Esophagus (tissue), 2 donors: ENCODE measurements around the gene WDPCP. TPM values are rescaled to one million over a fixed set of nuclear protein-coding genes. Genes with fewer than 3 reads are reported as not detected.
"Not testable (repeated sequence)": the region's sequence is repeated elsewhere in the genome, so short reads cannot be mapped to it uniquely, and the experiment has no call there.

Source experiments
- H3K27ac ChIP-seq, 2 donors: one replicate each; pipeline ENCODE4 v1.5.1; 2013; ENCODE audit warnings: low read depth in 2 of 2, mild to moderate bottlenecking in 2 of 2, inconsistent platforms in 1 of 2, low read length in 1 of 2, moderate library complexity in 1 of 2
- H3K27me3 ChIP-seq, 2 donors: one replicate each; pipeline ENCODE4 v1.6.1; 2013; ENCODE audit warnings: low read length in 2 of 2, control low read depth in 1 of 2, mild to moderate bottlenecking in 1 of 2; ENCODE audit not compliant: insufficient read depth in 2 of 2, control insufficient read depth in 1 of 2
- H3K36me3 ChIP-seq, 2 donors: one replicate each; pipeline ENCODE4 v1.6.1; 2013; ENCODE audit warnings: low read length in 1 of 2; ENCODE audit not compliant: control insufficient read depth in 2 of 2, insufficient read depth in 2 of 2
- H3K4me1 ChIP-seq, 2 donors: one replicate each; pipeline ENCODE4 v1.6.1; 2013; ENCODE audit warnings: low read length in 1 of 2; ENCODE audit not compliant: control insufficient read depth in 2 of 2, insufficient read depth in 2 of 2
- H3K4me3 ChIP-seq, 2 donors: one replicate each; pipeline ENCODE4 v1.5.1; 2013; ENCODE audit warnings: low read length in 2 of 2, mild to moderate bottlenecking in 2 of 2, low read depth in 1 of 2, moderate library complexity in 1 of 2
- H3K9me3 ChIP-seq, 2 donors: one replicate each; pipeline ENCODE4 v1.6.1; 2013; ENCODE audit warnings: mild to moderate bottlenecking in 2 of 2, low read depth in 1 of 2, low read length in 1 of 2, moderate library complexity in 1 of 2; ENCODE audit not compliant: control insufficient read depth in 2 of 2, insufficient read depth in 1 of 2
- WGBS, 2 donors: extraction: QIAGEN DNeasy Blood & Tissue Kit; methylation state at CpG; one replicate each; pipeline ENCODE4 v1.1.7; 2013; 5-methylcytosine and 5-hydroxymethylcytosine counted together
- polyA plus RNA-seq, 2 donors: library from polyadenylated mRNA; stranded (reverse); fragments of 200-250 nt; gene quantifications; one replicate each; pipeline ENCODE4 v1.2.3, GENCODE V29; 2013
- donor health status: healthy with polysubstance abuse.
- donor health status: Bipolar disorder and iron deficiency.

Gene WDPCP
- polyA plus RNA-seq, 2 donors: 0.81 to 0.94 TPM

DNA sequence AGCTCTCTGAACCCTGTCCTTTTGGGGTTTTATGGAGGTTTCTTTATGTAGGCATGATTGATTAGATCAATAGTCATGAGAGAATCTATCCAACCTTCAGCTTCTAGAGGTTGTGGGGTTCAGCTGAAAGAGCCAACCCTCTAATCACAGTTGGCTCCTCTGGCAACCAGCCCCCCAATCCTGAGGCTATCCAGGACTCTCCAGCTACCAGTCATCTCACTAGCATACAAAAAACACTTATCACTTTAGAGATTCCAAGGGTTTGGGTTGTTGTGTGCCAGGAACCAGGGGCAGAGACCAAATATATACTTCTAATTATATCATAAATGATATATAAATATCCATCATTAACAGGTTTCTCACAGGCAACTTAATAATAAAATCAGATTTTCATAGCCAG, 11.7 kb downstream of the WDPCP start:
- H3K27ac ChIP-seq: no peak overlapping the region
- no peaks in the 10 kb centered on the region for H3K4me1 ChIP-seq
- no peaks in the 10 kb centered on the region for H3K36me3 ChIP-seq
- H3K9me3 ChIP-seq: no peaks in the 10 kb centered on the region
- H3K27me3 ChIP-seq: no peaks in the 10 kb centered on the region
- H3K4me3 ChIP-seq: no peak overlapping the region

DNA sequence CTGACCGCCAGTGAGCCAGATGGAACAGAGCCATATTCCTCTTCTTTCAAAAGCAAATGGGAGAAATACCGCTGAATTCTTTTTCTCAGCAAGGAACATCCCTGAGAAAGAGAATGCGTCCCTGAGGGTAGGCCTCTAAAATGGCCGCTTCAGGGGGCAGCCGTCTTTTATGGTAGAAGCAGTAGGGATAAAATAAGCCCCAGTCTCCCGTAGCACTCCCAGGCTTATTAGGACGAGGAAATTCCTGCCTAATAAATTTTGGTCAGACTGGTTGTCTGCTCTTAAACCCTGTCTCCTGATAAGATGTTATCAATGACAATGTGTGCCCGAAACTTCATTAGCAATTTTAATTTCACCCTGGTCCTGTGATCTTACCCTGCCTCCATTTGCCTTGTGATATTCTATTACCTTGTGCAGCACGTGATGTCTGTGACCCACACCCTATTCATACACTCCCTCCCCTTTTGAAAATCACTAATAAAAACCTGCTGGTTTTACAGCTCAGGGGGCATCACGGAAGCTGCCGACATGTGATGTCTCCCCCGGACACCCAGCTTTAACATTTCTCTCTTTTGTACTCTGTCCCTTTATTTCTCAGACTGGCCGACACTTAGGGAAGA, 14.4 kb downstream of the WDPCP start:
- not testable (repeated sequence) for H3K27me3 ChIP-seq, H3K36me3 ChIP-seq, H3K27ac ChIP-seq, H3K9me3 ChIP-seq, H3K4me3 ChIP-seq, H3K4me1 ChIP-seq
- 97 to 98% methylated on average over 13 of the region's 13 CpGs for WGBS, 2 donors

DNA sequence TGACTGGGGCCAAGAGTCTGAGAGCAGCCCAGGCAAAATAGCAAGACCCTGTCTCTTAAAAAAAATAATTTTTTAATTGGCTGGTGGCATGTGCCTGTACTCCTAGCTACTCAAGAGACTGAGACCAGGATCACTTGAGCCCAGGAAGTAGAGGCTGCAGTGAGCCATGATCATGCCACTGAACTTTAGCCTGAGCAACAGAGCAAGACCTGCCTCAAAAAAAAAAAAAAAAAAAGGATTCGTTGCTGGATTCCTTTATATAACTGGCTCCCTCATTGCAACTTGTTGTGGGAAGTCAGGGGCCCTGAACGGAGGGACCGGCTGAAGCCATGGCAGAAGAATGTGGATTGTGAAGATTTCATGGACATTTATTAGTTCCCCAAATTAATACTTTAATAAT, 15.3 kb downstream of the WDPCP start:
- H3K27me3 ChIP-seq, H3K4me3 ChIP-seq, H3K9me3 ChIP-seq, H3K4me1 ChIP-seq, H3K27ac ChIP-seq, H3K36me3 ChIP-seq: not testable (repeated sequence)
- 91 to 96% methylated on average over 3 of the region's 3 CpGs for WGBS, 2 donors

DNA sequence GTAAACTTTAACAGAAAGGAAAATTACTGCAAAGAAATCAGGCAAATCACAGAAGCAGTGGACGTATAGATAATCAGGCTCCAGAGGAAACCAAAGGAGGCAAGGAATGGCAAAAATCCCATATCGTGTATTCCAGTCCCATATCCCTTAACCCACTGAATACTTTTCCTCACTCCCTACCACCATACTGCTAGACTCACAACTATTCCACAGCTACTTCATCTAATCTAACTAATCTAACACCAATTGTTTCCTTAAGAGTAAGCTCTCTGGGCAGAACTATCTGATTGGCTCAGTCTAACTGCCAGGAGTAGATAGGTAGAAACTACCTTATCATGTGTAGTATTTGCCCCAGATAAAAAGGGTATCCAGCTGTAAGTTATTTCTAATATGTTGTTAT, 16.3 kb downstream of the WDPCP start:
- 85 to 93% methylated on average over 2 of the region's 2 CpGs for WGBS, 2 donors
- Histone ChIP-seq H3K36me3 (no peaks in the 10 kb centered on the region), H3K4me3 (no peak overlapping the region), H3K27me3 (no peaks in the 10 kb centered on the region), H3K27ac (no peak overlapping the region), H3K9me3 (no peaks in the 10 kb centered on the region), H3K4me1 (no peaks in the 10 kb centered on the region)

DNA sequence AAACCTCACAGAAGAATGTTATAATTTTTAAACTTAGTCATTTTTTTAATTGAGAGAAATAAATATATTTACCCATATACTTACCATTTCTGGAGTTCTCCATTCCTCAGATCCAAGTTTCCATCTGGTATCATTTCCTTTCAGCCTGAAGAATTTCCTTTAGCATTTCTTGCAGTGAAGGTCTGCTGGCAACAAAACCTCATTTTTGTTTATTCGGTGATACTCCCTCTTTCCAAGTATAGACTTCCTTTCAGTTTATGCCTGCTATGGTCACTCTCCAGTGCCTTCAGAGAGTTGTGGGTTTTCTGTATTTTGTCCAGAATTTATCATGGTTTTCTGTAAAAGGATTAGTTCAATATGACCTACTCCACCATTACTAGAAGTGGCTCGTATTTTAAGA, 17.0 kb downstream of the WDPCP start:
- 69 to 78% methylated on average over 2 of the region's 2 CpGs for WGBS, 2 donors
- Histone ChIP-seq H3K9me3 (no peaks in the 10 kb centered on the region), H3K4me3 (no peak overlapping the region)

DNA sequence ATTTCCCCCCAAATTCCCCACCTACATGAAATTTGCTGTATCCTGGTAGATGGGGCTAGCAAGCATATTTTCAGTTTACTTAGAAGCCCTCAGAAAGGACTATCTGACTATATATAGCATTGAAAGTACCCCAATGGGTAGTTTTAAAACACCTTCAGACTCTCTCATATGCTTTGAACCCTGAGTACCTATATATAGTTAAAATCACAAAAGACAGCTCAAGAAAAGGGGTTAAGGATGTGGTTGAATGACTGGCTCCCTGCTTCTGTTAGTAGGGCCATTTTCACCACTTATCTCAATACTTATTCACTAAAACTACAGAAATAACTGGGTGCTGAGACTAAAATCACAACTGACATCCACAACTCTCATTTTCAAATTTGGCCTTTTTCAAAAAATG, 18.5 kb downstream of the WDPCP start:
- no peaks in the 10 kb centered on the region for H3K27me3 ChIP-seq
- H3K4me1 ChIP-seq: no peaks in the 10 kb centered on the region
- H3K9me3 ChIP-seq: no peaks in the 10 kb centered on the region
- H3K27ac ChIP-seq: no peak overlapping the region
- no peak overlapping the region for H3K4me3 ChIP-seq
- no peaks in the 10 kb centered on the region for H3K36me3 ChIP-seq

More for the DNA sequence above, 17.0 kb downstream of the WDPCP start:
- Histone ChIP-seq H3K27ac (no peak overlapping the region), H3K36me3 (no peaks in the 10 kb centered on the region), H3K27me3 (no peaks in the 10 kb centered on the region), H3K4me1 (no peaks in the 10 kb centered on the region)

DNA sequence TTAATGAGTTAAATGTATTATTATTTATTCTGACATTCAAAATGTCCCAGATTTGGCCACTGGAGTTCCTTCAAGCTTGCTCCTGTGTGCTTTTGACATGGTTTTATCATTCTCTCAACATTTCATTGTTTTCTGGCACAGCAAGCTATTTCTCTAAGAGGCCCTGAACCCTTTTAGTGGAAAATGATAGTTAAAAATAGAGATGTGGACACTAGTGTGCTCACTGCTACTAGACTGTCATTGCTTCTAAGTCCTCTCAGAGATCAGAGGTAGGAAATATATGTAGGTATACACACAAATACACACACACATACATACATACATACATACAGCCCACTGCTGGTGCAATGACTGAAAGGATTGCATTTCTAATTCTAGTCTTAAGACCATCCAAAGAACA, 25.5 kb downstream of the WDPCP start:
- Histone ChIP-seq H3K27ac (no peak overlapping the region), H3K9me3 (no peaks in the 10 kb centered on the region), H3K4me1 (no peaks in the 10 kb centered on the region), H3K4me3 (no peak overlapping the region), H3K36me3 (no peaks in the 10 kb centered on the region), H3K27me3 (no peaks in the 10 kb centered on the region)

DNA sequence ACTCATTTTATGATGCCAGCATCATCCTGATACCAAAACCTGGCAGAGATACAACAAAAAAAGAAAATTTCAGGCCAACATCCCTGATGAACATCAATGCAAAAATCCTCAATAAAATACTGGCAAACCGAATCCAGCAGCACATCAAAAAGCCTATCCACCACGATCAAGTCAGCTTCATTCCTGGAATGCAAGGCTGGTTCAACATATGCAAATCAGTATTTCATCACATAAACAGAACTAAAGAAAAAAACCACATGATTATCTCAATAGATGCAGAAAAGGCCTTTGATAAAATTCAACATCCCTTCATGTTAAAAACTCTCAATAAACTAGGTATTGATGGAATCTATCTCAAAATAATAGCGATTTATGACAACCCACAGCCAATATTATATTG, 29.4 kb downstream of the WDPCP start:
- not testable (repeated sequence) for H3K27ac ChIP-seq, H3K27me3 ChIP-seq, H3K4me3 ChIP-seq, H3K4me1 ChIP-seq, H3K9me3 ChIP-seq, H3K36me3 ChIP-seq
- WGBS, 2 donors: 58 to 67% methylated on average over 3 of the region's 3 CpGs

DNA sequence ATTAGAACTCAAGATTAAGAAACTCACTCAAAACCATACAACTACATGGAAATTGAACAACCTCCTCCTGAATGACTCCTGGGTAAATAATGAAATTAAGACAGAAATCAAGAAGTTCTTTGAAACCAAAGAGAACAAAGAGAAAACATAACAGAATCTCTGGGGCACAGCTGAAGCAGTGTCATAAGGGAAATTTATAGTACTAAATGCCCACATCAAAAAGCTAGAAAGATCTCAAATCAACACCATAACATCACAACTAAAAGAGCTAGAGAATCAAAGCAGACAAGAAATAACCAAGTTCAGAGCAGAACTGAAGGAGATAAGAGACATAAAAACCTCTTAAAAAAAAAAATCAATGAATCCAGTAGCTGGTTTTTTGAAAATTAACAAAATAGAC, 30.5 kb downstream of the WDPCP start:
- not testable (repeated sequence) for H3K36me3 ChIP-seq, H3K27ac ChIP-seq, H3K4me1 ChIP-seq, H3K27me3 ChIP-seq, H3K9me3 ChIP-seq, H3K4me3 ChIP-seq

DNA sequence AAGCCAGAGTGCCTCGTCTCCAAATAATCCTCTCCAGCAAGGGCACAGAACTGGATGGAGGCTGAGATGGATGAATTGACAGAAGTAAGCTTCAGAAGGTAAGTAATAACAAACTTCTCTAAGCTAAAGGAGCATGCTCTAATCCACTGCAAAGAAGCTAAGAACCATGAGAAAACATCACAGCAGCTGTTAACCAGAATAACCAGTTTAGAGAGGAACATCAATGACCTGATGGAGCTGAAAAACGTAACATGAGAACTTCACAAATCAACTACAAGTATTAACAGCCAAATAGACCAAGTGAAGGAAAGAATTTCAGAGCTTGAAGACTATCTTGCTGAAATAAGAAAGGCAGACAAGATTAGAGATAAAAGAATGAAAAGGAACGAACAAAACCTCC, 32.3 kb downstream of the WDPCP start:
- Histone ChIP-seq H3K4me3 (no peak overlapping the region), H3K4me1 (no peaks in the 10 kb centered on the region), H3K9me3 (no peaks in the 10 kb centered on the region), H3K36me3 (no peaks in the 10 kb centered on the region), H3K27me3 (no peaks in the 10 kb centered on the region), H3K27ac (no peak overlapping the region)
- WGBS, 2 donors: 79 to 80% methylated on average over 3 of the region's 3 CpGs
